HepG2 (cell line): ENCODE measurements around the gene CALHM5. TPM values are rescaled to one million over a fixed set of nuclear protein-coding genes. Genes with fewer than 3 reads are reported as not detected.

Source experiments
- ATAC-seq: fragments of 200-7000 bp; cut with Tn5 transposase; 3 replicates; pipeline ENCODE4 v1.9.1; 2020; ENCODE audit warnings: mild to moderate bottlenecking, moderate library complexity
- BruUV-seq: library from RNA; stranded (reverse); fragments of 400-500 nt; replicated peaks from 2 replicates; lab custom pipeline; 2021; lab: Mats Ljungman, UMichigan
- CTCF ChIA-PET: fragments of 300-600 bp; formaldehyde crosslinking; extraction: SDS; loops from one replicate; lab custom pipeline; 2021; ENCODE audit warnings: low total read pairs, inconsistent platforms, low intra/inter-chr PET ratio; lab: Yijun Ruan, JAX
- POLR2A ChIA-PET: fragments of 350-600 bp; sonication (Branson Sonifier 250); formaldehyde crosslinking; loops from one replicate; lab custom pipeline; 2020; ENCODE audit warnings: antibody characterized with exemption, inconsistent platforms; lab: Yijun Ruan, JAX
- DNase-seq: peaks from one replicate; pipeline ENCODE4 v3.0.0-alpha.2; 2015; ENCODE audit warnings: low spot score
- FAIRE-seq: peaks from 3 replicates; lab custom pipeline; 2011; peaks lifted over from hg19 to GRCh38; lab: Jason Lieb, UNC
- H2AFZ ChIP-seq: one replicate; pipeline ENCODE4 v1.6.1; 2011; ENCODE audit warnings: low read length, inconsistent platforms
- H3K27ac ChIP-seq: fragments of 300-600 bp; 3 replicates; pipeline ENCODE4 v1.8.0; 2011; ENCODE audit warnings: mixed run types, mild to moderate bottlenecking, mixed read lengths, low read length, inconsistent platforms; ENCODE audit not compliant: insufficient read depth; ENCODE audit errors: extremely low read length
- H3K27me3 ChIP-seq, 2 experiments: fragments of 200-600 bp in 1 of 2; 2 replicates in 1 of 2; 3 replicates in 1 of 2; pipeline versions ENCODE4 v1.6.0 to v1.8.0; 2011; ENCODE audit warnings: low read length in 2 of 2, mild to moderate bottlenecking in 2 of 2, moderate library complexity in 2 of 2, inconsistent platforms in 1 of 2; ENCODE audit not compliant: insufficient read depth in 2 of 2, control insufficient read depth in 1 of 2
- H3K36me3 ChIP-seq, 2 experiments: fragments of 200-600 bp in 1 of 2; replicated peaks in 1 of 2; 2 replicates in 1 of 2; 3 replicates in 1 of 2; pipeline versions ENCODE4 v1.5.1 to v1.8.0; 2011; ENCODE audit warnings: low read length in 2 of 2, inconsistent platforms in 1 of 2; ENCODE audit not compliant: insufficient read depth in 2 of 2, control insufficient read depth in 1 of 2
- H3K4me1 ChIP-seq: 2 replicates; pipeline ENCODE4 v1.5.1; 2012; ENCODE audit warnings: low read length, inconsistent platforms; ENCODE audit not compliant: insufficient read depth
- H3K4me2 ChIP-seq: 2 replicates; pipeline ENCODE4 v1.6.0; 2011; ENCODE audit warnings: low read depth, low read length, inconsistent platforms
- H3K4me3 ChIP-seq, 3 experiments: fragments of 200-600 bp in 1 of 3; sonication (generic), shearing (Covaris generic) in 1 of 3; replicated peaks in 1 of 3; 2 replicates each; pipeline ENCODE4 v1.5.1; 2011 to 2016; ENCODE audit warnings: low read length in 3 of 3, inconsistent platforms in 2 of 3, low read depth in 2 of 3, mild to moderate bottlenecking in 2 of 3, control low read depth in 1 of 3, mixed read lengths in 1 of 3; ENCODE audit not compliant: insufficient read depth in 1 of 3
- H3K79me2 ChIP-seq: one replicate; pipeline ENCODE4 v1.6.1; 2011; ENCODE audit warnings: low read length, inconsistent platforms; ENCODE audit not compliant: insufficient read depth
- H3K9ac ChIP-seq: 2 replicates; pipeline ENCODE4 v1.6.0; 2011; ENCODE audit warnings: mild to moderate bottlenecking, low read depth, low read length, inconsistent platforms; ENCODE audit not compliant: insufficient read depth
- H3K9me3 ChIP-seq: 2 replicates; pipeline ENCODE4 v1.5.1; 2012; ENCODE audit warnings: mild to moderate bottlenecking, low read length
- H4K20me1 ChIP-seq: 2 replicates; pipeline ENCODE4 v1.6.0; 2011; ENCODE audit warnings: inconsistent platforms, mild to moderate bottlenecking, low read length, moderate library complexity; ENCODE audit not compliant: insufficient read depth
- POLR2A ChIP-seq, 2 experiments: IDR thresholded peaks; 2 replicates each; pipeline ENCODE4 v1.6.1; 2011; ENCODE audit warnings: low read depth in 2 of 2, low read length in 2 of 2, mild to moderate bottlenecking in 1 of 2, moderate library complexity in 1 of 2; ENCODE audit not compliant: insufficient read depth in 1 of 2
- ZNF24 ChIP-seq: fragments of 450-650 bp; IDR thresholded peaks from 2 replicates; pipeline ENCODE4 v1.6.1; 2017; ENCODE audit warnings: antibody characterized with exemption, mild to moderate bottlenecking
- ZNF720 ChIP-seq: sonication (generic); formaldehyde crosslinking; IDR thresholded peaks from 2 replicates; pipeline ENCODE4 v1.4.0; 2020; ENCODE audit warnings: missing genetic modification reagents
- WGBS: methylation state at CpG from one replicate; pipeline ENCODE4 v1.1.6; 2017; ENCODE audit warnings: low lambda C conversion rate; 5-methylcytosine and 5-hydroxymethylcytosine counted together
- in situ Hi-C: cut with HindIII; loops from 2 replicates; pipeline ENCODE4 v1.10.0; 2017; ENCODE audit warnings: low pct_unique_long_range_greater_than_20kb; ENCODE audit not compliant: extremely low pct_ligation_motif_present
- intact Hi-C: fragments of 100-400 bp; cut with micrococcal nuclease; formaldehyde crosslinking; loops from one replicate; pipeline ENCODE4 v1.10.0; 2022; ENCODE audit not compliant: unreplicated experiment
- polyA plus RNA-seq, 8 experiments: library from polyadenylated mRNA; depleted of rRNA in 3 of 8; stranded (reverse) in 7 of 8; unstranded in 1 of 8; fragments of >200 nt; fragmentation: Illumina TruSeq in 4 of 8; extraction: Trizol in 4 of 8; gene quantifications; 2 replicates each; pipeline versions ENCODE4 v1.2.1 to v1.2.3, GENCODE V29; 2011 to 2016; ENCODE audit warnings: low read depth in 4 of 8, missing spikeins in 1 of 8, mixed read lengths in 1 of 8; ENCODE audit not compliant: insufficient read depth in 1 of 8
- total RNA-seq, 5 experiments: library from RNA; depleted of rRNA; stranded (reverse); fragments of >200 nt; fragmentation: Illumina TruSeq; extraction: Trizol; gene quantifications; 2 replicates each; pipeline ENCODE4 v1.2.3, GENCODE V29; 2016; ENCODE audit warnings: low read depth in 1 of 5
- TF ChIP-seq, protein P1 (sequence below), 2 experiments: sonication (generic) in 1 of 2; formaldehyde crosslinking in 1 of 2; IDR thresholded peaks; 2 replicates each; pipeline versions ENCODE4 v1.5.1 to v1.6.1; 2011 to 2020; ENCODE audit warnings: borderline replicate concordance in 1 of 2, low read depth in 1 of 2, low read length in 1 of 2, mild to moderate bottlenecking in 1 of 2, missing genetic modification reagents in 1 of 2, moderate library complexity in 1 of 2
- TF ChIP-seq, protein P2 (sequence below): sonication (generic); formaldehyde crosslinking; conservative IDR thresholded peaks from 2 replicates; pipeline ENCODE4 v1.4.0; 2020; ENCODE audit warnings: missing genetic modification reagents

The CALHM5 gene
- total and polyA plus RNA-seq, 2 of the 13 experiments (the other 11 are each of a cell fraction or from before 2014, with no cell fraction given): not detected

DNA sequence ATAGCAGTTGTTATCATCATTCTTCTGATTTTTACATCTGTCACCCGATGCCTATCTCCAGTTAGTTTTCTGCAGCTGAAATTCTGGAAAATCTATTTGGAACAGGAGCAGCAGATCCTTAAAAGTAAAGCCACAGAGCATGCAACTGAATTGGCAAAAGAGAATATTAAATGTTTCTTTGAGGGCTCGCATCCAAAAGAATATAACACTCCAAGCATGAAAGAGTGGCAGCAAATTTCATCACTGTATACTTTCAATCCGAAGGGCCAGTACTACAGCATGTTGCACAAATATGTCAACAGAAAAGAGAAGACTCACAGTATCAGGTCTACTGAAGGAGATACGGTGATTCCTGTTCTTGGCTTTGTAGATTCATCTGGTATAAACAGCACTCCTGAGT is 48.1 kb upstream of the CALHM5 start:
- POLR2A ChIA-PET: no interaction called here
- CTCF ChIA-PET: no interaction called here
- FAIRE-seq: no peak

More for the DNA sequence above, 48.1 kb upstream of the CALHM5 start:
- Histone ChIP-seq H3K4me2 (no peak overlapping the region), H4K20me1 (no peaks in the 10 kb centered on the region), H3K27me3 (peaks cover 0 to 23% of the 10 kb centered on the region in 2 experiments; a peak in 3 of 5 replicates), H3K9me3 (no peaks in the 10 kb centered on the region), H3K36me3 (no peaks in the 10 kb centered on the region), H3K4me1 (no peaks in the 10 kb centered on the region), H3K4me3 (no peak overlapping the region), H3K27ac (no peak overlapping the region), H2AFZ (no peak overlapping the region), H3K79me2 (no peaks in the 10 kb centered on the region), H3K9ac (no peak overlapping the region)
- WGBS: 12% methylated on average over 4 of the region's 4 CpGs
- in situ Hi-C loops: no loop called here
- ATAC-seq: no peak
- TF ChIP-seq, protein P1, sequence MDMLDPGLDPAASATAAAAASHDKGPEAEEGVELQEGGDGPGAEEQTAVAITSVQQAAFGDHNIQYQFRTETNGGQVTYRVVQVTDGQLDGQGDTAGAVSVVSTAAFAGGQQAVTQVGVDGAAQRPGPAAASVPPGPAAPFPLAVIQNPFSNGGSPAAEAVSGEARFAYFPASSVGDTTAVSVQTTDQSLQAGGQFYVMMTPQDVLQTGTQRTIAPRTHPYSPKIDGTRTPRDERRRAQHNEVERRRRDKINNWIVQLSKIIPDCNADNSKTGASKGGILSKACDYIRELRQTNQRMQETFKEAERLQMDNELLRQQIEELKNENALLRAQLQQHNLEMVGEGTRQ (IDR thresholded peaks at IDR 0.05; ENCODE audit: low read depth, low read length): no peak
- TF ChIP-seq, protein P1 (CRISPR knock-in tag; IDR thresholded peaks at IDR 0.05; ENCODE audit: borderline replicate concordance): no peak
- no peak for TF ChIP-seq ZNF720
- no peak for TF ChIP-seq POLR2A (IDR thresholded peaks at IDR 0.05; ENCODE audit: insufficient read depth in 1 of 2, low read depth in 2 of 2, low read length in 2 of 2)
- TF ChIP-seq, protein P2, sequence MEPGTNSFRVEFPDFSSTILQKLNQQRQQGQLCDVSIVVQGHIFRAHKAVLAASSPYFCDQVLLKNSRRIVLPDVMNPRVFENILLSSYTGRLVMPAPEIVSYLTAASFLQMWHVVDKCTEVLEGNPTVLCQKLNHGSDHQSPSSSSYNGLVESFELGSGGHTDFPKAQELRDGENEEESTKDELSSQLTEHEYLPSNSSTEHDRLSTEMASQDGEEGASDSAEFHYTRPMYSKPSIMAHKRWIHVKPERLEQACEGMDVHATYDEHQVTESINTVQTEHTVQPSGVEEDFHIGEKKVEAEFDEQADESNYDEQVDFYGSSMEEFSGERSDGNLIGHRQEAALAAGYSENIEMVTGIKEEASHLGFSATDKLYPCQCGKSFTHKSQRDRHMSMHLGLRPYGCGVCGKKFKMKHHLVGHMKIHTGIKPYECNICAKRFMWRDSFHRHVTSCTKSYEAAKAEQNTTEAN (CRISPR knock-in tag): no peak
- TF ChIP-seq ZNF24: no peak
- TF ChIP-seq, all 625 proteins: peak for 0
- DNase-seq: no peak
- intact Hi-C loops: no loop called here
- no TSS peak for BruUV-seq
